ENCODE results near the gene ZBTB20.

ZBTB20 gene

DNA sequence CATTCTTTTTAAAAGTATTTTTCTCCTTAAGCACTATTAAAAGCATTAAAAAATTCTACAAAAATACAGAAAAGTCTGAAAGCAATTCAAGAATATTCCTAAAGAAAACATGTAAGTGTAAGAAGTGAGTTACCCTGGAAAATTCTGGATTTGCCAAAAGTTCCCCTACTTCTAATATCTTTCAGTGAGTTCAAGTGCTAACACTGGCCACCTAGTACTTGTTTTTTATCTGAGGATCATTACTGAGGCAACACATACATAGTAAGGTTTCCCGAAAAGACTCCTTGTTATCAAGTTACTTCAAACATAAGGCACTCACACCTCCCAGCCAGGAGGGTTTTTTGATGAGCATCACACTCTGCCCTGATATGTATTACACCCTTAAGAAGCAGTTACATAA, 694.8 kb downstream of the ZBTB20 start:
- TF ChIP-seq POLR2AphosphoS5 (IDR thresholded peaks at IDR 0.05; ENCODE audit: low read depth, low read length) = no peak
- TF ChIP-seq FOXP2 (optimal IDR thresholded peaks at IDR 0.05; ENCODE audit: borderline replicate concordance, extremely low read depth, extremely low read length, insufficient read depth) = no peak

DNA sequence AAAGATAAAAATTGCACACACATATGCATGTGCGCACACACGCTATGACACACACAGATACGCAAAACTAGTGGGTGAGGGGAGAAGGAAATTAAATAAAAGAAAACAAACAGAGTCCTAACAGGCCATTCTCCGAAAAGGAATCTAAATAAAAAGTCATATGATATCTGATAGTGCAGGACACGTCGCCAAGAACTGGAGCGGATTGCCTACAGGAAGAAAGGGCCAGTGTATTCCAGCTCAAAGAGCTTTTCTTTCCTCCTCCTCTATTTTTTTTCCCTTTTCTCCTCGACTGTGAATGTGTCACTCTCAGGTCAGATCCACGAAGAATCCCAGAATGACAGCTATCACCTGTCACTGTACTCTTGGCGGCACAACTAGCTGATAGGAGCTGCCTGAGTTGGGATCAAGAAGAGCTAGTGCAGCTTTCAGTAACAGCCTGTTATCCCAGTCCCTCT, 695.5 kb downstream of the ZBTB20 start:
- TF ChIP-seq FOXP2 (optimal IDR thresholded peaks at IDR 0.05; ENCODE audit: borderline replicate concordance, extremely low read depth, extremely low read length, insufficient read depth) = no peak
- TF ChIP-seq, protein P1, sequence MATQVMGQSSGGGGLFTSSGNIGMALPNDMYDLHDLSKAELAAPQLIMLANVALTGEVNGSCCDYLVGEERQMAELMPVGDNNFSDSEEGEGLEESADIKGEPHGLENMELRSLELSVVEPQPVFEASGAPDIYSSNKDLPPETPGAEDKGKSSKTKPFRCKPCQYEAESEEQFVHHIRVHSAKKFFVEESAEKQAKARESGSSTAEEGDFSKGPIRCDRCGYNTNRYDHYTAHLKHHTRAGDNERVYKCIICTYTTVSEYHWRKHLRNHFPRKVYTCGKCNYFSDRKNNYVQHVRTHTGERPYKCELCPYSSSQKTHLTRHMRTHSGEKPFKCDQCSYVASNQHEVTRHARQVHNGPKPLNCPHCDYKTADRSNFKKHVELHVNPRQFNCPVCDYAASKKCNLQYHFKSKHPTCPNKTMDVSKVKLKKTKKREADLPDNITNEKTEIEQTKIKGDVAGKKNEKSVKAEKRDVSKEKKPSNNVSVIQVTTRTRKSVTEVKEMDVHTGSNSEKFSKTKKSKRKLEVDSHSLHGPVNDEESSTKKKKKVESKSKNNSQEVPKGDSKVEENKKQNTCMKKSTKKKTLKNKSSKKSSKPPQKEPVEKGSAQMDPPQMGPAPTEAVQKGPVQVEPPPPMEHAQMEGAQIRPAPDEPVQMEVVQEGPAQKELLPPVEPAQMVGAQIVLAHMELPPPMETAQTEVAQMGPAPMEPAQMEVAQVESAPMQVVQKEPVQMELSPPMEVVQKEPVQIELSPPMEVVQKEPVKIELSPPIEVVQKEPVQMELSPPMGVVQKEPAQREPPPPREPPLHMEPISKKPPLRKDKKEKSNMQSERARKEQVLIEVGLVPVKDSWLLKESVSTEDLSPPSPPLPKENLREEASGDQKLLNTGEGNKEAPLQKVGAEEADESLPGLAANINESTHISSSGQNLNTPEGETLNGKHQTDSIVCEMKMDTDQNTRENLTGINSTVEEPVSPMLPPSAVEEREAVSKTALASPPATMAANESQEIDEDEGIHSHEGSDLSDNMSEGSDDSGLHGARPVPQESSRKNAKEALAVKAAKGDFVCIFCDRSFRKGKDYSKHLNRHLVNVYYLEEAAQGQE (IDR thresholded peaks at IDR 0.05; ENCODE audit: insufficient read depth in 1 of 2, low read depth in 2 of 2, low read length in 2 of 2) = no peak
- TF ChIP-seq SIN3A (IDR thresholded peaks at IDR 0.05; ENCODE audit: borderline replicate concordance, insufficient read depth, low read length) = no peak
- no peak for TF ChIP-seq POLR2AphosphoS5 (IDR thresholded peaks at IDR 0.05; ENCODE audit: low read depth, low read length)
- TF ChIP-seq TAF1 (IDR thresholded peaks at IDR 0.05; ENCODE audit: borderline replicate concordance, insufficient read depth, low read length) = no peak

DNA sequence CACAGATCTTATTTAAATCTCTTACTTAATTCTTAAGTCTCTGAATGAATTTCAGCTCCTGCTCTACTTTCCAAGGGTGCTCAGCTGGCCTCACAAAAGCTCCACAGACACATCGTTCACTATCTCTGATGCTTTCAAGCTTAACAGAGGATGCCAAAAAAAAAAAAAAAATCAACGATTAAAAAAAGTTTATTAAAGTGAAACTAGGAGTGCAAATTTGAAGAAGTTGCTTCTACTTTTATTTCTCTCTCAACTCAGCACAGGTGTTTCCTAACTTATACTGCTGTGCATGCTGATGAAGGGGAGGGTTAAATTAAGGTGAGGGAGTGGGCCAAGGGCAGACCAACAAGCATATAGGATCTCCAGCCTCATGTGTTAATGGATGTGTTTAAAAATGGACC, 696.0 kb downstream of the ZBTB20 start:
- TF ChIP-seq, protein P1 (IDR thresholded peaks at IDR 0.05; ENCODE audit: insufficient read depth in 1 of 2, low read depth in 2 of 2, low read length in 2 of 2) = no peak
- no peak for TF ChIP-seq POLR2AphosphoS5 (IDR thresholded peaks at IDR 0.05; ENCODE audit: low read depth, low read length)
- TF ChIP-seq SIN3A (IDR thresholded peaks at IDR 0.05; ENCODE audit: borderline replicate concordance, insufficient read depth, low read length) = no peak

DNA sequence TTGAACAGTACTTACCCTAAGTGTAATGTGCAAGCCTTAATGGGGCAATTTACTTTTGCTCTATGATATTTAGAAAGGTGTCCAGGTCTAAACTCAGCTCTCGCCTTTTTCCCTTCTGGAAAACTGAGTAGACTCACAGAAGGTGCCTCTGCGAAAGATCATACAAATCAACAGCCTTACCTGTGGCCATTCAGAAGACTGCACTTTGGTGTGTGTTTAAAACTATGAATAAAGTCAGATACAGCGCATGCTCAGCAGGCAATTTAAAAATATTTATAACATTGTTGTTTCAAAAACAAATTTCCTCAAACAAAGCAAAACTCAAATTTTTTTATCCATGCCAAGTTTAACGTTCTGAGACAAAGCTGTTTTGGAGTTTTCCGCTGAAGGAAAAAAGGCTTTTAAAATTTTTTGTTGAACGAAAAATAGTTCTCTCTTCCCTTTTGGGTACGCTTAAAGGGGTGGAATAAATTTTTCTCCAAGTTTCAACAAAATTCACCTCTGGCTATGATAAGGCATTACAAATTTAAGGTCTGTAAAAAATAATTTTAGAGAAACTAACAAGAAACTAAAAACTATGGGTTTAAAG, 697.0 kb downstream of the ZBTB20 start:
- TF ChIP-seq, protein P1 (IDR thresholded peaks at IDR 0.05; ENCODE audit: insufficient read depth in 1 of 2, low read depth in 2 of 2, low read length in 2 of 2) = no peak
- no peak for TF ChIP-seq POLR2AphosphoS5 (IDR thresholded peaks at IDR 0.05; ENCODE audit: low read depth, low read length)
- no peak for TF ChIP-seq TAF1 (IDR thresholded peaks at IDR 0.05; ENCODE audit: borderline replicate concordance, insufficient read depth, low read length)
- no peak for TF ChIP-seq FOXP2 (optimal IDR thresholded peaks at IDR 0.05; ENCODE audit: borderline replicate concordance, extremely low read depth, extremely low read length, insufficient read depth)
- no peak for TF ChIP-seq SIN3A (IDR thresholded peaks at IDR 0.05; ENCODE audit: borderline replicate concordance, insufficient read depth, low read length)

DNA sequence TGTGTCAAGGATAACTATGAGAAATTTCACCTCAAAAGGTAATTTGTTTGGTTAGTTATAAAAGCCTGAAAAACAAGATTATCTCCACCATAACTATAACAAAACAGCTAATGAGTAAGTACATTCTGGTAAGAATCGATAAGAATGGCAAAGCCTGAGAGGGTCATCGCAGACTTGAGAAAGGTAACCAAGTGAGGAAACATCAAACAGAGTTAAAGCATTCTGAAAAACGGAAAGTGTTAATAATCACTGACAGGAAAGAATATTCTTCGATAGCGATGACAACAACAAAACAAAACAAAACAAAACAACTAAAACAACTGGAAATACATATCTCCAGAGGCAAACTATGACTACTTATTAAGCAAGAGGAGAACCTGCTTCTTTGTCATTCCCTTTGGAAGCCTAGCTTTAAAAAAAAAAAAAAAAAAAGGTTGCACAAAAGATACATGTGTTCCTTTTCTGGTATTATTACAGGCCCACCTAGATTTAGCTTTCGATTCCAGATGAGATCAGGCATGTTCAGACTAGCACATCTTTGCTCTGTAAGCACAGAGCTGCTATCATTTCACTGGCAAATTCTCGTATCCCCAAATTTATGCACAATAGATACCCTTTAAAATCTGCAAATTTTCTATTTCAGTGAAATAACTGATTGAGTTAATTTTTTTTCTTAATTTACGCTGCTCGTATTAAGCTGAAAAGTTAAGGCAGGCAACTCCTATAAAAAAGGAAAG, 697.6 kb downstream of the ZBTB20 start:
- TF ChIP-seq, protein P1 (IDR thresholded peaks at IDR 0.05; ENCODE audit: insufficient read depth in 1 of 2, low read depth in 2 of 2, low read length in 2 of 2) = no peak
- TF ChIP-seq TAF1 (IDR thresholded peaks at IDR 0.05; ENCODE audit: borderline replicate concordance, insufficient read depth, low read length) = no peak
- no peak for TF ChIP-seq SIN3A (IDR thresholded peaks at IDR 0.05; ENCODE audit: borderline replicate concordance, insufficient read depth, low read length)
- no peak for TF ChIP-seq FOXP2 (optimal IDR thresholded peaks at IDR 0.05; ENCODE audit: borderline replicate concordance, extremely low read depth, extremely low read length, insufficient read depth)
- no peak for TF ChIP-seq POLR2AphosphoS5 (IDR thresholded peaks at IDR 0.05; ENCODE audit: low read depth, low read length)
